IMR-90 (cell line): ENCODE data around the gene BACH1. TPM values are rescaled to one million over a fixed set of nuclear protein-coding genes. Genes with fewer than 3 reads are reported as not detected.

Experiments used
- ATAC-seq: fragments of 200-7000 bp; cut with Tn5 transposase; 2 replicates; pipeline ENCODE4 v1.9.1; 2020; ENCODE audit warnings: low read depth, mild to moderate bottlenecking, moderate library complexity
- Bru-seq: library from RNA; stranded (reverse); fragments of 400-500 nt; gene quantifications from one replicate; lab custom pipeline; 2021; lab: Mats Ljungman, UMichigan
- BruChase-seq, 2 experiments: library from RNA; stranded (reverse); fragments of 400-500 nt; gene quantifications; one replicate each; lab custom pipeline; 2021; lab: Mats Ljungman, UMichigan
- BruUV-seq: library from RNA; stranded (reverse); fragments of 400-500 nt; replicated peaks from 2 replicates; lab custom pipeline; 2021; lab: Mats Ljungman, UMichigan
- CTCF ChIA-PET: fragments of 300-600 bp; formaldehyde crosslinking; extraction: SDS; loops from one replicate; lab custom pipeline; 2021; ENCODE audit warnings: antibody characterized with exemption; lab: Yijun Ruan, JAX
- POLR2A ChIA-PET: fragments of 300-600 bp; sonication (Branson Sonifier 250); formaldehyde crosslinking; loops from one replicate; lab custom pipeline; 2022; ENCODE audit warnings: antibody characterized with exemption; ENCODE audit not compliant: unreplicated experiment; lab: Charles Lee
- DNase-seq: peaks from one replicate; pipeline ENCODE4 v3.0.0; 2013
- H2AFZ ChIP-seq: replicated peaks from 2 replicates; pipeline ENCODE3; 2013; ENCODE audit warnings: low read length, mild to moderate bottlenecking; ENCODE audit not compliant: poor library complexity
- H2AK5ac ChIP-seq: 2 replicates; pipeline ENCODE4 v1.6.1; 2013; ENCODE audit warnings: low read depth, low read length, inconsistent platforms
- H2AK9ac ChIP-seq: replicated peaks from 2 replicates; pipeline ENCODE3; 2013; ENCODE audit warnings: mild to moderate bottlenecking, low read depth, low read length, moderate library complexity; ENCODE audit not compliant: poor library complexity
- H2BK120ac ChIP-seq: 2 replicates; pipeline ENCODE4 v1.6.1; 2013; ENCODE audit warnings: low read depth, low read length, inconsistent platforms
- H2BK15ac ChIP-seq: 3 replicates; pipeline ENCODE4 v1.6.1; 2013; ENCODE audit warnings: low read depth, low read length, inconsistent platforms
- H2BK20ac ChIP-seq: 2 replicates; pipeline ENCODE4 v1.6.1; 2013; ENCODE audit warnings: low read depth, mild to moderate bottlenecking, inconsistent platforms, low read length, moderate library complexity
- H2BK5ac ChIP-seq: 2 replicates; pipeline ENCODE4 v1.6.1; 2013; ENCODE audit warnings: mild to moderate bottlenecking, low read depth, low read length, inconsistent platforms; ENCODE audit not compliant: poor library complexity, severe bottlenecking
- H3K14ac ChIP-seq: replicated peaks from 2 replicates; pipeline ENCODE4 v1.6.1; 2013; ENCODE audit warnings: low read depth, low read length, inconsistent platforms
- H3K18ac ChIP-seq: 2 replicates; pipeline ENCODE4 v1.6.1; 2013; ENCODE audit warnings: low read depth, low read length, control low read depth
- H3K23ac ChIP-seq: 2 replicates; pipeline ENCODE4 v1.6.1; 2013; ENCODE audit warnings: low read depth, low read length, inconsistent platforms
- H3K27ac ChIP-seq: 2 replicates; pipeline ENCODE4 v1.5.1; 2013; ENCODE audit warnings: mild to moderate bottlenecking, control low read depth, low read length; ENCODE audit not compliant: insufficient read depth
- H3K27me3 ChIP-seq: 2 replicates; pipeline ENCODE4 v1.6.1; 2013; ENCODE audit warnings: low read length; ENCODE audit not compliant: control insufficient read depth, insufficient read depth
- H3K36me3 ChIP-seq: 2 replicates; pipeline ENCODE4 v1.6.1; 2013; ENCODE audit warnings: low read length, mixed read lengths; ENCODE audit not compliant: control insufficient read depth, insufficient read depth
- H3K4ac ChIP-seq: 2 replicates; pipeline ENCODE4 v1.6.1; 2013; ENCODE audit warnings: low read depth, low read length, inconsistent platforms
- H3K4me1 ChIP-seq: 2 replicates; pipeline ENCODE4 v1.6.1; 2013; ENCODE audit warnings: low read length, mixed read lengths; ENCODE audit not compliant: control insufficient read depth, insufficient read depth
- H3K4me2 ChIP-seq: 2 replicates; pipeline ENCODE4 v1.6.1; 2013; ENCODE audit warnings: low read depth, mild to moderate bottlenecking, control low read depth, low read length, moderate library complexity
- H3K4me3 ChIP-seq: 2 replicates; pipeline ENCODE4 v1.5.1; 2013; ENCODE audit warnings: low read depth, mild to moderate bottlenecking, control low read depth, low read length, moderate library complexity; ENCODE audit not compliant: insufficient read depth
- H3K56ac ChIP-seq: 2 replicates; pipeline ENCODE4 v1.6.1; 2013; ENCODE audit warnings: low read length, inconsistent platforms; ENCODE audit not compliant: insufficient read depth; ENCODE audit errors: extremely low read depth
- H3K79me1 ChIP-seq, 2 experiments: 2 replicates each; pipeline ENCODE4 v1.6.1; 2013; ENCODE audit warnings: low read length in 2 of 2, inconsistent platforms in 1 of 2, low read depth in 1 of 2
- H3K9ac ChIP-seq: 2 replicates; pipeline ENCODE4 v1.6.1; 2013; ENCODE audit warnings: low read depth, low read length, control low read depth
- H3K9me1 ChIP-seq: 2 replicates; pipeline ENCODE4 v1.6.1; 2013; ENCODE audit warnings: low read length, inconsistent platforms; ENCODE audit not compliant: insufficient read depth
- H3K9me3 ChIP-seq: 2 replicates; pipeline ENCODE4 v1.6.1; 2013; ENCODE audit warnings: low read length; ENCODE audit not compliant: control insufficient read depth, insufficient read depth
- H4K20me1 ChIP-seq: 2 replicates; pipeline ENCODE4 v1.6.1; 2013; ENCODE audit warnings: low read length, inconsistent platforms; ENCODE audit not compliant: insufficient read depth
- H4K5ac ChIP-seq: 2 replicates; pipeline ENCODE4 v1.6.1; 2013; ENCODE audit warnings: mild to moderate bottlenecking, low read depth, low read length, control low read depth
- H4K8ac ChIP-seq, 2 experiments: 2 replicates each; pipeline ENCODE4 v1.6.1; 2013; ENCODE audit warnings: low read depth in 2 of 2, low read length in 2 of 2, control low read depth in 1 of 2, inconsistent platforms in 1 of 2
- H4K91ac ChIP-seq: 2 replicates; pipeline ENCODE4 v1.6.1; 2013; ENCODE audit warnings: low read depth, low read length, inconsistent platforms; ENCODE audit not compliant: insufficient read depth
- BHLHE40 ChIP-seq: fragments of 150-350 bp; IDR thresholded peaks from 2 replicates; pipeline ENCODE4 v1.6.1; 2016; ENCODE audit warnings: mild to moderate bottlenecking, low read depth, low read length
- CHD1 ChIP-seq: IDR thresholded peaks from 2 replicates; pipeline ENCODE4 v1.6.1; 2012; ENCODE audit warnings: low read depth, low read length, improper control_type of control experiment
- FOS ChIP-seq: fragments of 150-350 bp; IDR thresholded peaks from 2 replicates; pipeline ENCODE4 v1.6.1; 2016; ENCODE audit warnings: low read depth, low read length
- MAFK ChIP-seq: IDR thresholded peaks from 2 replicates; pipeline ENCODE4 v1.6.1; 2012; ENCODE audit warnings: low read depth, low read length, improper control_type of control experiment
- MAZ ChIP-seq: IDR thresholded peaks from 2 replicates; pipeline ENCODE4 v1.6.1; 2012; ENCODE audit warnings: low read depth, mild to moderate bottlenecking, low read length, improper control_type of control experiment, moderate library complexity, borderline replicate concordance
- MXI1 ChIP-seq: IDR thresholded peaks from 2 replicates; pipeline ENCODE4 v1.6.1; 2012; ENCODE audit warnings: low read depth, mild to moderate bottlenecking, low read length, moderate library complexity, borderline replicate concordance
- NFE2L2 ChIP-seq: fragments of 150-350 bp; IDR thresholded peaks from 2 replicates; pipeline ENCODE4 v1.6.1; 2016; ENCODE audit warnings: low read depth, mild to moderate bottlenecking, low read length
- POLR2A ChIP-seq: IDR thresholded peaks from 2 replicates; pipeline ENCODE4 v1.6.1; 2012; ENCODE audit warnings: mild to moderate bottlenecking, low read depth, low read length
- RAD21 ChIP-seq: IDR thresholded peaks from 2 replicates; pipeline ENCODE4 v1.6.1; 2012; ENCODE audit warnings: low read length, improper control_type of control experiment
- RCOR1 ChIP-seq: IDR thresholded peaks from 2 replicates; pipeline ENCODE4 v1.6.1; 2012; ENCODE audit warnings: mild to moderate bottlenecking, low read length, improper control_type of control experiment; ENCODE audit not compliant: insufficient replicate concordance
- SMC3 ChIP-seq: fragments of 150-350 bp; IDR thresholded peaks from 2 replicates; pipeline ENCODE4 v1.6.1; 2016; ENCODE audit warnings: low read depth, mild to moderate bottlenecking, antibody characterized with exemption, low read length, moderate library complexity
- WGBS, 2 experiments: methylation state at CpG; one replicate each; pipeline versions ENCODE4 v1.1.5 to v1.1.7; 2013; ENCODE audit warnings: missing lambda C conversion rate in 2 of 2; ENCODE audit not compliant: insufficient read length in 1 of 2; ENCODE audit errors: extremely low coverage in 2 of 2; 5-methylcytosine and 5-hydroxymethylcytosine counted together
- dilution Hi-C: fragments of 300-500 bp; cut with HindIII; formaldehyde crosslinking; loops from one replicate; pipeline ENCODE4 v1.14.3; 2018; ENCODE audit warnings: low sequenced_read_pairs; ENCODE audit not compliant: unreplicated experiment
- in situ Hi-C: fragments of 300-500 bp; cut with MboI; formaldehyde crosslinking; loops from 3 replicates; pipeline ENCODE4 v1.14.3; 2019; ENCODE audit warnings: low sequenced_read_pairs, inconsistent platforms, mixed read lengths
- intact Hi-C: fragments of 100-400 bp; cut with micrococcal nuclease; formaldehyde crosslinking; loops from 2 replicates; pipeline ENCODE4 v1.10.0; 2022
- long read RNA-seq: library from polyadenylated mRNA; unstranded; transcript quantifications from one replicate; pipeline ENCODE4 v2.0.0, GENCODE V29; 2021; ENCODE audit not compliant: unreplicated experiment
- polyA plus RNA-seq, 3 experiments: library from polyadenylated mRNA; depleted of rRNA; stranded (reverse); fragments of >200 nt; gene quantifications; 2 replicates each; pipeline ENCODE4 v1.2.3, GENCODE V29; 2012; ENCODE audit warnings: low replicate concordance in 1 of 3
- total RNA-seq: library from RNA; depleted of rRNA; stranded (reverse); fragments of >200 nt; gene quantifications from 2 replicates; pipeline ENCODE4 v1.2.3, GENCODE V29; 2012; rRNA removed
- TF ChIP-seq, protein P1 (sequence below): conservative IDR thresholded peaks from 2 replicates; pipeline ENCODE4 v1.5.1; 2012; ENCODE audit warnings: mild to moderate bottlenecking, low read depth, low read length, improper control_type of control experiment
- TF ChIP-seq, protein P2 (sequence below): fragments of 150-350 bp; IDR thresholded peaks from 2 replicates; pipeline ENCODE4 v1.6.1; 2017; ENCODE audit warnings: mild to moderate bottlenecking, antibody characterized with exemption, low read length, low read depth

Gene BACH1
- total RNA-seq (108 and 132 TPM in 2 replicates), polyA plus RNA-seq (2012; rRNA removed) (19.6 and 23.1 TPM in 2 replicates), Bru-seq, nascent RNA (percentile 99 among the genes with signal in this experiment), BruChase-seq, experiment 1, labeled RNA remaining after a 6-hour chase (percentile 87 among the genes with signal in this experiment), BruChase-seq, experiment 2, labeled RNA remaining after a 2-hour chase (percentile 97 among the genes with signal in this experiment)
- polyA plus RNA-seq (2012; cell fraction: cytosol; rRNA removed), result 8.3 and 11.9 TPM in 2 replicates
- 7.9 and 44.3 TPM in 2 replicates for polyA plus RNA-seq (2012; cell fraction: nucleus; rRNA removed; ENCODE audit: low replicate concordance)
- long read RNA-seq, full-length matches to known transcripts, result 27 of 66 reads
- long read RNA-seq, partial matches to known transcripts, result 32 of 66 reads
- long read RNA-seq, other reads (novel, unspliced or antisense), result 7 of 66 reads

DNA sequence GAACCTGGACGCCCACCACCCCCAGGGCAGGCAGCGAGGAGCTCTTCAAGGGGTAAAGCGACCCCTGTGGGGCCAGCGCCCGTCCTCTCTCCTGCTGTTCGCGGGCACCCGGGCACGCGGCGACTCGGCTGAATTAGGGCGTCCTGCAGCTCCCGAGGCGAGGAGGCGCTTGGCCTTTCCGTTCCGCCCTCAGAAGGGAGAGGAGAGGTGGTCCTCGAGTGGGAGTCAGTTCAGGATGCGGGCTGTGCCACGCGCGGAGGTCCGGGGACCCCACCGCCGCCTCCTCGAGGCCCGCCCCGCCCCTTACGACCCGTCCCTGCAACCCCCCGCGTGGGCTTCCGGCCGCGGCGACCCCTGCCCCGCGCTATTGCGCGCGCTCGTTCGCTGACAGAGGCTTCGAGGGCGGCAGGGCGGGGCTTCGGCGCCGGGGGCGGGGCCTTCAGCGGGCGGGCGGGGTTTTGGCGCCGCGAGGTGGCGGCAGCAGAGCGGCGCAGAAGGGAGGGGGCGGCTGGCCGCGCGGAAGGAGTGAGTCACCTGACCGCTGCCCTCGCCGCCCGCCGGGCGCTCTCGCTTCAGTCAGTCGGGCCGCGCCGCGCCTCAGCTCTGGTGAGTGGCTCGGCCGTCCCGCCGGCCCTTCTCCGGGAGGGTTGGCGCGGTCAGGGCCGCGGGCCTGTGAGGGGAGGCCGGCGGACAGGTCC lies at the start of gene BACH1:
BACH1 (plus strand) TSS at position 575 of the 698 bp plus-strand sequence. CDS start 22,359 bp downstream, outside the sequence.
- Histone ChIP-seq H2AK5ac (peak within 1 kb of the TSS; percentile 83), H3K4ac (peak within 1 kb of the TSS; percentile 99), H4K5ac (peak within 1 kb of the TSS; percentile 87), H3K4me2 (peak within 1 kb of the TSS; percentile 90), H4K8ac (peak within 1 kb of the TSS; percentile 64 to 89), H3K79me1 (peaks cover 3 to 35% of the 10 kb centered on the region in 2 experiments; a peak in 3 of 4 replicates), H4K20me1 (peaks cover 40% of the 10 kb centered on the region), H4K91ac (peak within 1 kb of the TSS; percentile 97), H3K27ac (peak within 1 kb of the TSS; percentile 95), H3K23ac (peak within 1 kb of the TSS; percentile 100), H2BK20ac (peak within 1 kb of the TSS; percentile 82), H2AFZ (peak within 1 kb of the TSS; percentile 87), H3K27me3 (no peaks in the 10 kb centered on the region), H3K14ac (peak within 1 kb of the TSS; percentile 100), H3K36me3 (no peaks in the 10 kb centered on the region), H2AK9ac (peak within 1 kb of the TSS; percentile 100), H3K9me1 (peaks cover 9% of the 10 kb centered on the region), H3K18ac (peak within 1 kb of the TSS; percentile 85), H2BK120ac (peak within 1 kb of the TSS; percentile 91), H2BK15ac (peak within 1 kb of the TSS; percentile 58), H3K4me1 (peaks cover 3% of the 10 kb centered on the region; the same call in 1 of the 2 replicates), H3K56ac (peak within 1 kb of the TSS; percentile 89), H3K4me3 (peak within 1 kb of the TSS; percentile 96), H3K9ac (peak within 1 kb of the TSS; percentile 88), H3K9me3 (no peaks in the 10 kb centered on the region; the same call in 1 of the 2 replicates), H2BK5ac (peak within 1 kb of the TSS; percentile 95)
- in situ Hi-C loops, result no loop called here
- dilution Hi-C loops, result no loop called here
- intact Hi-C loops, result loop anchor here (1.0 to 2.0 kb wide), 3 partner anchors 124 to 550 kb away; no protein-coding TSS in a partner anchor
- BruUV-seq, result no TSS peak
- ChIA-PET POLR2A (interaction anchor here (0.8 to 2.8 kb wide), 3 partner anchors 12 to 134 kb away, joined by 4 to 14 read pairs (median 4); no protein-coding TSS in a partner anchor), CTCF (interaction anchor here (1.1 to 2.1 kb wide), 2 partner anchors 134 to 205 kb away, joined by 3 to 6 read pairs; no protein-coding TSS in a partner anchor)
- 3% methylated on average over 45 of the region's 87 CpGs; no CpG with 5 or more reads in 1 of the 2 experiments for WGBS, 2 experiments
- DNase-seq (peak; percentile 91), ATAC-seq (peak; percentile 81)
- TF ChIP-seq SMC3, result peak; percentile 41; the same call in 1 of the 2 replicates
- TF ChIP-seq, protein P1, sequence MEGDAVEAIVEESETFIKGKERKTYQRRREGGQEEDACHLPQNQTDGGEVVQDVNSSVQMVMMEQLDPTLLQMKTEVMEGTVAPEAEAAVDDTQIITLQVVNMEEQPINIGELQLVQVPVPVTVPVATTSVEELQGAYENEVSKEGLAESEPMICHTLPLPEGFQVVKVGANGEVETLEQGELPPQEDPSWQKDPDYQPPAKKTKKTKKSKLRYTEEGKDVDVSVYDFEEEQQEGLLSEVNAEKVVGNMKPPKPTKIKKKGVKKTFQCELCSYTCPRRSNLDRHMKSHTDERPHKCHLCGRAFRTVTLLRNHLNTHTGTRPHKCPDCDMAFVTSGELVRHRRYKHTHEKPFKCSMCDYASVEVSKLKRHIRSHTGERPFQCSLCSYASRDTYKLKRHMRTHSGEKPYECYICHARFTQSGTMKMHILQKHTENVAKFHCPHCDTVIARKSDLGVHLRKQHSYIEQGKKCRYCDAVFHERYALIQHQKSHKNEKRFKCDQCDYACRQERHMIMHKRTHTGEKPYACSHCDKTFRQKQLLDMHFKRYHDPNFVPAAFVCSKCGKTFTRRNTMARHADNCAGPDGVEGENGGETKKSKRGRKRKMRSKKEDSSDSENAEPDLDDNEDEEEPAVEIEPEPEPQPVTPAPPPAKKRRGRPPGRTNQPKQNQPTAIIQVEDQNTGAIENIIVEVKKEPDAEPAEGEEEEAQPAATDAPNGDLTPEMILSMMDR, result peak; percentile 62
- peak; percentile 28; the same call in 1 of the 2 replicates for TF ChIP-seq MXI1
- TF ChIP-seq RCOR1, result no peak
- TF ChIP-seq RAD21, result peak; percentile 60
- TF ChIP-seq BHLHE40, result peak; percentile 57
- TF ChIP-seq MAFK, result no peak
- TF ChIP-seq, protein P2, sequence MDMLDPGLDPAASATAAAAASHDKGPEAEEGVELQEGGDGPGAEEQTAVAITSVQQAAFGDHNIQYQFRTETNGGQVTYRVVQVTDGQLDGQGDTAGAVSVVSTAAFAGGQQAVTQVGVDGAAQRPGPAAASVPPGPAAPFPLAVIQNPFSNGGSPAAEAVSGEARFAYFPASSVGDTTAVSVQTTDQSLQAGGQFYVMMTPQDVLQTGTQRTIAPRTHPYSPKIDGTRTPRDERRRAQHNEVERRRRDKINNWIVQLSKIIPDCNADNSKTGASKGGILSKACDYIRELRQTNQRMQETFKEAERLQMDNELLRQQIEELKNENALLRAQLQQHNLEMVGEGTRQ, result peak; percentile 74; the same call in 1 of the 2 replicates
- peak; percentile 97 for TF ChIP-seq POLR2A
- peak; percentile 72 for TF ChIP-seq FOS
- TF ChIP-seq CHD1, result 0 out of 2 replicates have a peak, but pooled peaks have one; percentile 67
- no peak for TF ChIP-seq NFE2L2
- TF ChIP-seq MAZ, result peak; percentile 97
